Hepatocyte (in vitro differentiated cells): ENCODE measurements around the gene SYNJ2BP.

Experiments
- EZH2phosphoT487 ChIP-seq: fragments of 200-600 bp; sonication (generic); IDR thresholded peaks from one replicate; pipeline ENCODE4 v1.6.1; 2018; ENCODE audit warnings: antibody characterized with exemption, mild to moderate bottlenecking, low read depth, moderate library complexity; ENCODE audit not compliant: unreplicated experiment, severe bottlenecking
- TF ChIP-seq, protein P1 (sequence below): fragments of 200-600 bp; sonication (generic); IDR thresholded peaks from 2 replicates; pipeline ENCODE4 v1.5.1; 2016; ENCODE audit warnings: antibody characterized with exemption, mild to moderate bottlenecking; ENCODE audit not compliant: poor library complexity

GRCh38 chr14:70394674-70395306 lies 22.1 kb downstream of the SYNJ2BP start:
- TF ChIP-seq EZH2phosphoT487 = no peak
- TF ChIP-seq, protein P1, sequence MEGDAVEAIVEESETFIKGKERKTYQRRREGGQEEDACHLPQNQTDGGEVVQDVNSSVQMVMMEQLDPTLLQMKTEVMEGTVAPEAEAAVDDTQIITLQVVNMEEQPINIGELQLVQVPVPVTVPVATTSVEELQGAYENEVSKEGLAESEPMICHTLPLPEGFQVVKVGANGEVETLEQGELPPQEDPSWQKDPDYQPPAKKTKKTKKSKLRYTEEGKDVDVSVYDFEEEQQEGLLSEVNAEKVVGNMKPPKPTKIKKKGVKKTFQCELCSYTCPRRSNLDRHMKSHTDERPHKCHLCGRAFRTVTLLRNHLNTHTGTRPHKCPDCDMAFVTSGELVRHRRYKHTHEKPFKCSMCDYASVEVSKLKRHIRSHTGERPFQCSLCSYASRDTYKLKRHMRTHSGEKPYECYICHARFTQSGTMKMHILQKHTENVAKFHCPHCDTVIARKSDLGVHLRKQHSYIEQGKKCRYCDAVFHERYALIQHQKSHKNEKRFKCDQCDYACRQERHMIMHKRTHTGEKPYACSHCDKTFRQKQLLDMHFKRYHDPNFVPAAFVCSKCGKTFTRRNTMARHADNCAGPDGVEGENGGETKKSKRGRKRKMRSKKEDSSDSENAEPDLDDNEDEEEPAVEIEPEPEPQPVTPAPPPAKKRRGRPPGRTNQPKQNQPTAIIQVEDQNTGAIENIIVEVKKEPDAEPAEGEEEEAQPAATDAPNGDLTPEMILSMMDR = no peak
